GM20431 (cell line): ENCODE measurements around the gene FAM180A.

Experiments
- in situ Hi-C: fragments of 300-500 bp; cut with MseI, MboI; formaldehyde crosslinking; loops from one replicate; pipeline ENCODE4 v1.15.0; 2020; ENCODE audit warnings: low sequenced_read_pairs; ENCODE audit not compliant: unreplicated experiment

FAM180A gene

GRCh38 chr7:135772639-135773222, 24.1 kb upstream of the FAM180A start:
- in situ Hi-C loops = no loop called here

GRCh38 chr7:135771961-135772638, 23.5 kb upstream of the FAM180A start:
- in situ Hi-C loops = no loop called here

- in situ Hi-C loops = no loop called here
Measured at GRCh38 chr7:135771051-135771450, 22.4 kb upstream of the FAM180A start.

GRCh38 chr7:135770139-135770710, 21.6 kb upstream of the FAM180A start:
- in situ Hi-C loops = no loop called here

- in situ Hi-C loops = no loop called here
Measured at GRCh38 chr7:135769005-135769802, 20.6 kb upstream of the FAM180A start.

GRCh38 chr7:135768467-135768866, 19.9 kb upstream of the FAM180A start:
- in situ Hi-C loops = no loop called here

GRCh38 chr7:135768064-135768463, 19.5 kb upstream of the FAM180A start:
- in situ Hi-C loops = no loop called here

GRCh38 chr7:135763261-135763660, 14.6 kb upstream of the FAM180A start:
- in situ Hi-C loops = no loop called here

- in situ Hi-C loops = no loop called here
Measured at GRCh38 chr7:135761751-135762488, 13.3 kb upstream of the FAM180A start.

- in situ Hi-C loops = no loop called here
Measured at GRCh38 chr7:135759532-135759931, 10.9 kb upstream of the FAM180A start.

- in situ Hi-C loops = no loop called here
Measured at GRCh38 chr7:135758531-135758932, 9.9 kb upstream of the FAM180A start.

- in situ Hi-C loops = no loop called here
Measured at GRCh38 chr7:135757719-135758411, 9.3 kb upstream of the FAM180A start.

GRCh38 chr7:135756191-135756590, 7.6 kb upstream of the FAM180A start:
- in situ Hi-C loops = no loop called here

GRCh38 chr7:135755351-135755753, 6.7 kb upstream of the FAM180A start:
- in situ Hi-C loops = no loop called here

- in situ Hi-C loops = no loop called here
Measured at GRCh38 chr7:135753616-135754413, 5.2 kb upstream of the FAM180A start.

GRCh38 chr7:135747366-135747765, 1.2 kb downstream of the FAM180A start:
- in situ Hi-C loops = no loop called here

GRCh38 chr7:135745703-135746312, 2.8 kb downstream of the FAM180A start:
- in situ Hi-C loops = no loop called here

- in situ Hi-C loops = no loop called here
Measured at GRCh38 chr7:135744938-135745702, 3.5 kb downstream of the FAM180A start.
